Activated CD8-positive, alpha-beta T cell treated with anti-CD3 and anti-CD28 coated beads for 36 hours (primary cell): ENCODE results near the gene BLNK. TPM values are rescaled to one million over a fixed set of nuclear protein-coding genes. Genes with fewer than 3 reads are reported as not detected.

Experiments used
- ATAC-seq: fragments of 200-7000 bp; cut with Tn5 transposase; one replicate; pipeline ENCODE4 v1.10.0; 2021; ENCODE audit warnings: mild to moderate bottlenecking, moderate library complexity
- CTCF ChIA-PET: fragments of 350-600 bp; sonication (Branson Sonifier 250); formaldehyde crosslinking; loops from one replicate; lab custom pipeline; 2021; ENCODE audit warnings: antibody characterized with exemption; lab: Charles Lee
- POLR2A ChIA-PET: fragments of 350-600 bp; sonication (Branson Sonifier 250); formaldehyde crosslinking; loops from one replicate; lab custom pipeline; 2021; ENCODE audit warnings: antibody characterized with exemption; lab: Charles Lee
- DNase-seq: peaks from one replicate; pipeline ENCODE4 v3.0.0-alpha.2; 2020
- H3K27ac Mint-ChIP-seq: one replicate; pipeline ENCODE4 v1.8.0; 2021; ENCODE audit warnings: mild to moderate bottlenecking, mixed read lengths
- H3K27me3 Mint-ChIP-seq: one replicate; pipeline ENCODE4 v1.8.0; 2021; ENCODE audit warnings: mixed read lengths
- H3K36me3 Mint-ChIP-seq: one replicate; pipeline ENCODE4 v1.8.0; 2021; ENCODE audit warnings: low read depth, mixed read lengths
- H3K4me1 Mint-ChIP-seq: one replicate; pipeline ENCODE4 v1.8.0; 2021; ENCODE audit warnings: low read depth, mixed read lengths
- H3K4me3 Mint-ChIP-seq: one replicate; pipeline ENCODE4 v1.8.0; 2021; ENCODE audit warnings: mild to moderate bottlenecking, moderate library complexity, mixed read lengths
- H3K9me3 Mint-ChIP-seq: one replicate; pipeline ENCODE4 v1.8.0; 2021; ENCODE audit warnings: mixed read lengths
- intact Hi-C: fragments of 100-400 bp; cut with micrococcal nuclease; formaldehyde crosslinking; loops from one replicate; pipeline ENCODE4 v1.10.0; 2022
- total RNA-seq, 2 experiments: library from RNA; stranded (reverse); gene quantifications; one replicate each; pipeline ENCODE4 v1.2.3, GENCODE V29; 2021
- TF ChIP-seq, protein P1 (sequence below): fragments of 200-600 bp; IDR thresholded peaks from one replicate; pipeline ENCODE4 v1.8.0; 2022; ENCODE audit warnings: antibody characterized with exemption, mild to moderate bottlenecking

The BLNK gene
- total RNA-seq, 2 experiments from 2014 or later, result 0.16 TPM; not detected in 1

DNA sequence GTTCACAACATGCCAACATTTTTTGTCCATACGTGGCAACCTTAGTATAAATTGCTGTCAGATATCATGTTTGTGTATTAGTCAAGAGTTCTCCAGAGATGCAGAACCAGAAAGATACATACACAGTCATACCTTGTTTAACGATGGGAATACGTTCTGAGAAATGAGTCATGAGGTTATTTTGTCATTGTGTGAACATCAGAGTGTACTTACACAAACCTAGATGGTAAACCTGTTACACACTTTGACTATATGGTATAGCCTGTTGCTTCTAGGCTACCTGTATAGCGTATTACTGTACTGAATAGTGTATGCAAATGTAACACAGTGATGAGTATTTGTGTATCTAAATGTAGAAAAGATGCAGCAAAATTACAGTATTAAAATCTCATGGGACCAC, 118.9 kb downstream of the BLNK start:
- no peak overlapping the region for H3K27ac Mint-ChIP-seq
- TF ChIP-seq, protein P1, sequence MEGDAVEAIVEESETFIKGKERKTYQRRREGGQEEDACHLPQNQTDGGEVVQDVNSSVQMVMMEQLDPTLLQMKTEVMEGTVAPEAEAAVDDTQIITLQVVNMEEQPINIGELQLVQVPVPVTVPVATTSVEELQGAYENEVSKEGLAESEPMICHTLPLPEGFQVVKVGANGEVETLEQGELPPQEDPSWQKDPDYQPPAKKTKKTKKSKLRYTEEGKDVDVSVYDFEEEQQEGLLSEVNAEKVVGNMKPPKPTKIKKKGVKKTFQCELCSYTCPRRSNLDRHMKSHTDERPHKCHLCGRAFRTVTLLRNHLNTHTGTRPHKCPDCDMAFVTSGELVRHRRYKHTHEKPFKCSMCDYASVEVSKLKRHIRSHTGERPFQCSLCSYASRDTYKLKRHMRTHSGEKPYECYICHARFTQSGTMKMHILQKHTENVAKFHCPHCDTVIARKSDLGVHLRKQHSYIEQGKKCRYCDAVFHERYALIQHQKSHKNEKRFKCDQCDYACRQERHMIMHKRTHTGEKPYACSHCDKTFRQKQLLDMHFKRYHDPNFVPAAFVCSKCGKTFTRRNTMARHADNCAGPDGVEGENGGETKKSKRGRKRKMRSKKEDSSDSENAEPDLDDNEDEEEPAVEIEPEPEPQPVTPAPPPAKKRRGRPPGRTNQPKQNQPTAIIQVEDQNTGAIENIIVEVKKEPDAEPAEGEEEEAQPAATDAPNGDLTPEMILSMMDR, result no peak
- ATAC-seq (no peak), DNase-seq (no peak)
- no peaks in the 10 kb centered on the region for H3K27me3 Mint-ChIP-seq
- ChIA-PET POLR2A (no interaction called here), CTCF (no interaction called here)
- H3K4me3 Mint-ChIP-seq, result no peak overlapping the region
- peaks cover 11% of the 10 kb centered on the region for H3K4me1 Mint-ChIP-seq
- H3K9me3 Mint-ChIP-seq, result no peaks in the 10 kb centered on the region
- H3K36me3 Mint-ChIP-seq, result peaks cover 63% of the 10 kb centered on the region
- intact Hi-C loops, result no loop called here

Other genes with a start within 250 kb of the BLNK start
- 1 to 10 TPM; 4.0 to 4.6 TPM for gene CCNJ, start 228.0 kb downstream of the BLNK start, total RNA-seq
- gene ZNF518A, start 141.3 kb downstream of the BLNK start, total RNA-seq, result 10 to 100 TPM; 13.4 to 15.2 TPM
- gene DNTT, start 32.9 kb upstream of the BLNK start, total RNA-seq, result not detected
- not detected for gene OPALIN, start 87.4 kb upstream of the BLNK start, total RNA-seq
- under 1 TPM; 0.09 to 0.18 TPM for gene TLL2, start 242.4 kb upstream of the BLNK start, total RNA-seq